DND-41 (cell line): ENCODE measurements around the gene ENAM.

Source experiments
- CTCF ChIP-seq: IDR thresholded peaks from 2 replicates; pipeline ENCODE4 v1.5.1; 2012; ENCODE audit warnings: borderline replicate concordance, low read length, moderate library complexity, mild to moderate bottlenecking; ENCODE audit not compliant: poor library complexity, severe bottlenecking; ENCODE audit errors: extremely low read depth
- EZH2 ChIP-seq: IDR thresholded peaks from 3 replicates; pipeline ENCODE4 v1.6.1; 2012; ENCODE audit warnings: borderline replicate concordance, low read depth, mild to moderate bottlenecking, moderate library complexity, low read length, inconsistent platforms; ENCODE audit not compliant: severe bottlenecking

DNA sequence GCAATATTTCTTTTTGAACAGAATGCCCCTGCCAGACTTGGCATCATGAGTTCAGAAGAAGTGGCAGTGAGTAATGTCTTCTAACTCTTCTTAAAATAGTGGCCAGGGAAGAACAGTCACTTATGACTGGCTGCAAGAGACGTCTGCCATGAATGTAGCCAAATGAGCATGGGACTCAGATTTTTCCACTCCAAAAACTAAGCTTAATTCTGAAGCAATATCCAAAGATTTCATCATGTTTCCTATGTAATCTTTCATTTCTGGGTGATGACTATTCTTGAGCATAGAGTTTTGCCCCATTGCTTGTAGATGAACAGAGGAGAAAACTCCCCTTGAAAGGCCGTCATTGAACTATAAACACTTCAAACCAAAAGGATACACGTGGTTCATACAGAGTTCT lies 24.7 kb upstream of the ENAM start:
- TF ChIP-seq CTCF = no peak
- TF ChIP-seq EZH2 = no peak
